ENCODE data around the gene RBL2.
"Not testable (repeated sequence)": the region's sequence is repeated elsewhere in the genome, so short reads cannot be mapped to it uniquely, and the experiment has no call there.

Gene RBL2

GRCh38 chr16:53519417-53520091, 85.3 kb downstream of the RBL2 start:
- Histone ChIP-seq H3K36me3 (ENCODE audit: control insufficient read depth, low read depth, low read length) (no peaks in the 10 kb centered on the region), H3K4me3 (ENCODE audit: low read length) (no peak overlapping the region), H3K4me1 (ENCODE audit: control insufficient read depth, low read depth, low read length) (no peaks in the 10 kb centered on the region), H3K27me3 (ENCODE audit: control insufficient read depth, insufficient read depth, low read length) (no peaks in the 10 kb centered on the region), H3K27ac (ENCODE audit: low read length) (no peak overlapping the region), H3K9ac (ENCODE audit: low read length) (no peak overlapping the region), H3K9me3 (ENCODE audit: control insufficient read depth, low read depth, low read length) (no peaks in the 10 kb centered on the region)

GRCh38 chr16:53523126-53523804, 89.0 kb downstream of the RBL2 start:
- H3K9ac ChIP-seq (ENCODE audit: low read length), result no peak overlapping the region
- no peaks in the 10 kb centered on the region for H3K9me3 ChIP-seq (ENCODE audit: control insufficient read depth, low read depth, low read length)
- no peak overlapping the region for H3K4me3 ChIP-seq (ENCODE audit: low read length)
- H3K36me3 ChIP-seq (ENCODE audit: control insufficient read depth, low read depth, low read length), result no peaks in the 10 kb centered on the region
- no peak overlapping the region for H3K27ac ChIP-seq (ENCODE audit: low read length)
- H3K4me1 ChIP-seq (ENCODE audit: control insufficient read depth, low read depth, low read length), result no peaks in the 10 kb centered on the region
- H3K27me3 ChIP-seq (ENCODE audit: control insufficient read depth, insufficient read depth, low read length), result no peaks in the 10 kb centered on the region

- Histone ChIP-seq H3K27me3 (ENCODE audit: control insufficient read depth, insufficient read depth, low read length) (no peaks in the 10 kb centered on the region), H3K9ac (ENCODE audit: low read length) (no peak overlapping the region), H3K4me1 (ENCODE audit: control insufficient read depth, low read depth, low read length) (no peaks in the 10 kb centered on the region), H3K27ac (ENCODE audit: low read length) (no peak overlapping the region), H3K36me3 (ENCODE audit: control insufficient read depth, low read depth, low read length) (no peaks in the 10 kb centered on the region), H3K9me3 (ENCODE audit: control insufficient read depth, low read depth, low read length) (no peaks in the 10 kb centered on the region), H3K4me3 (ENCODE audit: low read length) (no peak overlapping the region)
Observed at GRCh38 chr16:53523971-53524548, 89.8 kb downstream of the RBL2 start.

GRCh38 chr16:53528797-53529196, 94.5 kb downstream of the RBL2 start:
- Histone ChIP-seq H3K27ac (ENCODE audit: low read length) (no peak overlapping the region), H3K27me3 (ENCODE audit: control insufficient read depth, insufficient read depth, low read length) (no peaks in the 10 kb centered on the region), H3K36me3 (ENCODE audit: control insufficient read depth, low read depth, low read length) (no peaks in the 10 kb centered on the region), H3K9me3 (ENCODE audit: control insufficient read depth, low read depth, low read length) (no peaks in the 10 kb centered on the region), H3K4me1 (ENCODE audit: control insufficient read depth, low read depth, low read length) (no peaks in the 10 kb centered on the region), H3K4me3 (ENCODE audit: low read length) (no peak overlapping the region), H3K9ac (ENCODE audit: low read length) (no peak overlapping the region)

- Histone ChIP-seq H3K9ac (ENCODE audit: low read length) (no peak overlapping the region), H3K27ac (ENCODE audit: low read length) (no peak overlapping the region), H3K4me3 (ENCODE audit: low read length) (no peak overlapping the region), H3K9me3 (ENCODE audit: control insufficient read depth, low read depth, low read length) (no peaks in the 10 kb centered on the region), H3K27me3 (ENCODE audit: control insufficient read depth, insufficient read depth, low read length) (no peaks in the 10 kb centered on the region), H3K36me3 (ENCODE audit: control insufficient read depth, low read depth, low read length) (no peaks in the 10 kb centered on the region), H3K4me1 (ENCODE audit: control insufficient read depth, low read depth, low read length) (no peaks in the 10 kb centered on the region)
Observed at GRCh38 chr16:53529513-53529912, 95.2 kb downstream of the RBL2 start.

- Histone ChIP-seq H3K4me1 (ENCODE audit: control insufficient read depth, low read depth, low read length) (no peaks in the 10 kb centered on the region), H3K4me3 (ENCODE audit: low read length) (no peak overlapping the region), H3K36me3 (ENCODE audit: control insufficient read depth, low read depth, low read length) (no peaks in the 10 kb centered on the region), H3K9ac (ENCODE audit: low read length) (no peak overlapping the region), H3K27ac (ENCODE audit: low read length) (no peak overlapping the region), H3K9me3 (ENCODE audit: control insufficient read depth, low read depth, low read length) (no peaks in the 10 kb centered on the region), H3K27me3 (ENCODE audit: control insufficient read depth, insufficient read depth, low read length) (no peaks in the 10 kb centered on the region)
Observed at GRCh38 chr16:53530046-53530445, 95.8 kb downstream of the RBL2 start.

- Histone ChIP-seq H3K9me3 (ENCODE audit: control insufficient read depth, low read depth, low read length) (no peaks in the 10 kb centered on the region), H3K27me3 (ENCODE audit: control insufficient read depth, insufficient read depth, low read length) (no peaks in the 10 kb centered on the region), H3K36me3 (ENCODE audit: control insufficient read depth, low read depth, low read length) (no peaks in the 10 kb centered on the region), H3K27ac (ENCODE audit: low read length) (no peak overlapping the region), H3K4me1 (ENCODE audit: control insufficient read depth, low read depth, low read length) (no peaks in the 10 kb centered on the region), H3K4me3 (ENCODE audit: low read length) (no peak overlapping the region), H3K9ac (ENCODE audit: low read length) (no peak overlapping the region)
Observed at GRCh38 chr16:53530741-53531140, 96.5 kb downstream of the RBL2 start.

GRCh38 chr16:53534206-53534605, 99.9 kb downstream of the RBL2 start:
- no peaks in the 10 kb centered on the region for H3K4me1 ChIP-seq (ENCODE audit: control insufficient read depth, low read depth, low read length)
- H3K9ac ChIP-seq (ENCODE audit: low read length), result no peak overlapping the region
- no peak overlapping the region for H3K4me3 ChIP-seq (ENCODE audit: low read length)
- no peaks in the 10 kb centered on the region for H3K9me3 ChIP-seq (ENCODE audit: control insufficient read depth, low read depth, low read length)
- H3K27ac ChIP-seq (ENCODE audit: low read length), result no peak overlapping the region
- H3K36me3 ChIP-seq (ENCODE audit: control insufficient read depth, low read depth, low read length), result no peaks in the 10 kb centered on the region
- no peaks in the 10 kb centered on the region for H3K27me3 ChIP-seq (ENCODE audit: control insufficient read depth, insufficient read depth, low read length)

GRCh38 chr16:53537626-53538025, 103.4 kb downstream of the RBL2 start:
- Histone ChIP-seq H3K27ac (ENCODE audit: low read length) (no peak overlapping the region), H3K4me1 (ENCODE audit: control insufficient read depth, low read depth, low read length) (no peaks in the 10 kb centered on the region), H3K9me3 (ENCODE audit: control insufficient read depth, low read depth, low read length) (no peaks in the 10 kb centered on the region), H3K36me3 (ENCODE audit: control insufficient read depth, low read depth, low read length) (no peaks in the 10 kb centered on the region), H3K9ac (ENCODE audit: low read length) (no peak overlapping the region), H3K4me3 (ENCODE audit: low read length) (no peak overlapping the region), H3K27me3 (ENCODE audit: control insufficient read depth, insufficient read depth, low read length) (no peaks in the 10 kb centered on the region)

GRCh38 chr16:53539346-53539745, 105.1 kb downstream of the RBL2 start:
- H3K4me3 ChIP-seq (ENCODE audit: low read length); H3K27me3 ChIP-seq (ENCODE audit: control insufficient read depth, insufficient read depth, low read length); H3K4me1 ChIP-seq (ENCODE audit: control insufficient read depth, low read depth, low read length); H3K9me3 ChIP-seq (ENCODE audit: control insufficient read depth, low read depth, low read length); H3K9ac ChIP-seq (ENCODE audit: low read length); H3K36me3 ChIP-seq (ENCODE audit: control insufficient read depth, low read depth, low read length); H3K27ac ChIP-seq (ENCODE audit: low read length): not testable (repeated sequence)

GRCh38 chr16:53539759-53540718, 105.8 kb downstream of the RBL2 start:
- not testable (repeated sequence) for H3K9ac ChIP-seq (ENCODE audit: low read length); H3K9me3 ChIP-seq (ENCODE audit: control insufficient read depth, low read depth, low read length); H3K4me3 ChIP-seq (ENCODE audit: low read length); H3K27ac ChIP-seq (ENCODE audit: low read length); H3K27me3 ChIP-seq (ENCODE audit: control insufficient read depth, insufficient read depth, low read length); H3K4me1 ChIP-seq (ENCODE audit: control insufficient read depth, low read depth, low read length); H3K36me3 ChIP-seq (ENCODE audit: control insufficient read depth, low read depth, low read length)
